ENCODE measurements around the gene SRRM5. TPM values are rescaled to one million over a fixed set of nuclear protein-coding genes. Genes with fewer than 3 reads are reported as not detected.

Gene SRRM5
- total and polyA plus RNA-seq, 2 experiments from 2014 or later = 0.08 TPM; not detected in 1

DNA sequence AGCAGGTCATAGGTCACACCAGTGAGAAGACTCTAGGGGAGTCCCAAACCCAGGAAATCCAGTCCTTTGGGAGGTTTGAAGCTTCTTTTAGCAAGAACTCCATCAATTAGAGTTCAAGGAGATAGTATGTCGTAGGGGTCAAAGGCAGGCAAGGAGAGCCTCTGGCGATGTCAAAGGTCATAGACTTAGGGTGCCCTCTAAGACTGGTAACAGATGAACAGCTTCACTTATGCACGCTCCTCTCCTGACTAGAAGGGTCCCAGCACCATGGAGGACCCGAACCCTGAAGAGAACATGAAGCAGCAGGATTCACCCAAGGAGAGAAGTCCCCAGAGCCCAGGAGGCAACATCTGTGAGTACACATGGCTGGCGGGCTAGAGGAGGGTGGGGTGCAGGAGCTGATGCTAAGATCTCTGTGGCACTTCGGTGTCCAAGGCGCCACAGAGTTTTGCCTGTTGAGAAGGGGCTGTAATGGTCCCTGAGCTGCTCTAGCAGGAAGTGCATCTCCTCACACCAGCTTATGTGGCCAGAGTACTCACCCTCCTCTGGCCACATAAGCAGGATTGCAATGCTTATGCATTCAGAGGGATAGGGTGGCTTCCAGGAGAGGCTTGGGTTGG lies 14.9 kb upstream of the SRRM5 start (continued):
- TF ChIP-seq CREB1 (CRISPR knock-in tag; IDR thresholded peaks at IDR 0.05; ENCODE audit: low read depth) (no peak), EZH2 (IDR thresholded peaks at IDR 0.05; ENCODE audit: low read depth, unreplicated experiment) (no peak), ZNF331 (CRISPR knock-in tag; IDR thresholded peaks at IDR 0.05; ENCODE audit: low read depth) (no peak), POLR2AphosphoS5 (IDR thresholded peaks at IDR 0.05; ENCODE audit: low read depth) (no peak), STAT1 (IDR thresholded peaks at IDR 0.05; ENCODE audit: unreplicated experiment) (no peak), ZNF114 (CRISPR knock-in tag; IDR thresholded peaks at IDR 0.05) (no peak), NANOG (IDR thresholded peaks at IDR 0.05; ENCODE audit: borderline replicate concordance) (no peak)
- TF ChIP-seq, protein P1, sequence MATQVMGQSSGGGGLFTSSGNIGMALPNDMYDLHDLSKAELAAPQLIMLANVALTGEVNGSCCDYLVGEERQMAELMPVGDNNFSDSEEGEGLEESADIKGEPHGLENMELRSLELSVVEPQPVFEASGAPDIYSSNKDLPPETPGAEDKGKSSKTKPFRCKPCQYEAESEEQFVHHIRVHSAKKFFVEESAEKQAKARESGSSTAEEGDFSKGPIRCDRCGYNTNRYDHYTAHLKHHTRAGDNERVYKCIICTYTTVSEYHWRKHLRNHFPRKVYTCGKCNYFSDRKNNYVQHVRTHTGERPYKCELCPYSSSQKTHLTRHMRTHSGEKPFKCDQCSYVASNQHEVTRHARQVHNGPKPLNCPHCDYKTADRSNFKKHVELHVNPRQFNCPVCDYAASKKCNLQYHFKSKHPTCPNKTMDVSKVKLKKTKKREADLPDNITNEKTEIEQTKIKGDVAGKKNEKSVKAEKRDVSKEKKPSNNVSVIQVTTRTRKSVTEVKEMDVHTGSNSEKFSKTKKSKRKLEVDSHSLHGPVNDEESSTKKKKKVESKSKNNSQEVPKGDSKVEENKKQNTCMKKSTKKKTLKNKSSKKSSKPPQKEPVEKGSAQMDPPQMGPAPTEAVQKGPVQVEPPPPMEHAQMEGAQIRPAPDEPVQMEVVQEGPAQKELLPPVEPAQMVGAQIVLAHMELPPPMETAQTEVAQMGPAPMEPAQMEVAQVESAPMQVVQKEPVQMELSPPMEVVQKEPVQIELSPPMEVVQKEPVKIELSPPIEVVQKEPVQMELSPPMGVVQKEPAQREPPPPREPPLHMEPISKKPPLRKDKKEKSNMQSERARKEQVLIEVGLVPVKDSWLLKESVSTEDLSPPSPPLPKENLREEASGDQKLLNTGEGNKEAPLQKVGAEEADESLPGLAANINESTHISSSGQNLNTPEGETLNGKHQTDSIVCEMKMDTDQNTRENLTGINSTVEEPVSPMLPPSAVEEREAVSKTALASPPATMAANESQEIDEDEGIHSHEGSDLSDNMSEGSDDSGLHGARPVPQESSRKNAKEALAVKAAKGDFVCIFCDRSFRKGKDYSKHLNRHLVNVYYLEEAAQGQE (IDR thresholded peaks at IDR 0.05; ENCODE audit: unreplicated experiment) = no peak
- TF ChIP-seq, protein P2, sequence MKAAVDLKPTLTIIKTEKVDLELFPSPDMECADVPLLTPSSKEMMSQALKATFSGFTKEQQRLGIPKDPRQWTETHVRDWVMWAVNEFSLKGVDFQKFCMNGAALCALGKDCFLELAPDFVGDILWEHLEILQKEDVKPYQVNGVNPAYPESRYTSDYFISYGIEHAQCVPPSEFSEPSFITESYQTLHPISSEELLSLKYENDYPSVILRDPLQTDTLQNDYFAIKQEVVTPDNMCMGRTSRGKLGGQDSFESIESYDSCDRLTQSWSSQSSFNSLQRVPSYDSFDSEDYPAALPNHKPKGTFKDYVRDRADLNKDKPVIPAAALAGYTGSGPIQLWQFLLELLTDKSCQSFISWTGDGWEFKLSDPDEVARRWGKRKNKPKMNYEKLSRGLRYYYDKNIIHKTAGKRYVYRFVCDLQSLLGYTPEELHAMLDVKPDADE (IDR thresholded peaks at IDR 0.05) = no peak

DNA sequence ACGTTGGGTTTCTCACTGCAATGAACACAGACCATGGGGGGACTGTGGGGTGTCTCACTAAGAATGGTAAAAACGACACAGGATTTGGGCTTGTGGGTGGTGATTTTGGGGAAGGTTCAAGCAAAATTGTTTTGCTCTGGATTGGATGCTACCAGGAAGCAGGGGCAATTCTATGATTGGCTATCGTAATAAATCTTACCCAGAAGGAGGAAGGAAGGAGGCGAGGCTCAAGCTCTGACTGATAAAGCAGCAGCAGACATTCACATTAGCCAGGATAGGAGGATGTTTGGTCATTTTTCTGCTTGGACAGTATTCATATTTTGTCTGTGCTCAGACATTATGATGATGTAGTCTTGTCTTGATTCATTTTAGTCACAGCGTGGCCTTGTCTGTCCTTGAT lies 14.0 kb upstream of the SRRM5 start:
- no peak overlapping the region for H3K27ac ChIP-seq (ENCODE audit: low read depth)
- H3K9me3 Mint-ChIP-seq = peaks cover 2% of the 10 kb centered on the region; the same call in 2 of the 3 replicates
- TF ChIP-seq STAT1 (IDR thresholded peaks at IDR 0.05; ENCODE audit: unreplicated experiment) = no peak
- no peak for TF ChIP-seq EZH2phosphoT487 (IDR thresholded peaks at IDR 0.05; ENCODE audit: unreplicated experiment)
- H3K27me3 ChIP-seq (ENCODE audit: insufficient read depth) = no peaks in the 10 kb centered on the region
- peak overlapping the region; percentile 93; the same call in 1 of the 2 replicates for H3K4me2 ChIP-seq
- peaks cover 15% of the 10 kb centered on the region for H3K36me3 Mint-ChIP-seq (ENCODE audit: low read depth)
- H2AFZ ChIP-seq = no peak overlapping the region
- H3K36me3 ChIP-seq (ENCODE audit: insufficient read depth) = peaks cover 8% of the 10 kb centered on the region; the same call in 1 of the 2 replicates
- H3K27me3 Mint-ChIP-seq (ENCODE audit: insufficient read depth, low read depth, poor library complexity) = peaks cover 14% of the 10 kb centered on the region
- H3K4me3 Mint-ChIP-seq = peak overlapping the region; percentile 98
- ATAC-seq (no peak), DNase-seq (ENCODE audit: low spot score) (no peak)
- H3K79me2 ChIP-seq (replicated peaks; ENCODE audit: insufficient read depth) = peaks cover 23% of the 10 kb centered on the region
- H3F3A ChIP-seq (replicated peaks; ENCODE audit: low read depth) = 0 out of 2 replicates have a peak, but pooled peaks cover 11% of the 10 kb centered on the region
- peak overlapping the region; percentile 76; the same call in 1 of the 2 replicates for H3K4me3 ChIP-seq
- peaks cover 19% of the 10 kb centered on the region for H3K4me1 Mint-ChIP-seq
- peaks cover 10% of the 10 kb centered on the region for H3K4me1 ChIP-seq (ENCODE audit: insufficient read depth)
- no peaks in the 10 kb centered on the region for H3K9me2 ChIP-seq (ENCODE audit: insufficient read depth)
- H4K20me1 ChIP-seq (replicated peaks; ENCODE audit: insufficient read depth) = peaks cover 8% of the 10 kb centered on the region; the same call in 1 of the 2 replicates
- H3K27ac Mint-ChIP-seq = no peak overlapping the region
